K562 (cell line): ENCODE data around the gene HEATR1. TPM values are rescaled to one million over a fixed set of nuclear protein-coding genes. Genes with fewer than 3 reads are reported as not detected.

Experiments
- ATAC-seq: fragments of 200-7000 bp; cut with Tn5 transposase; 3 replicates; pipeline ENCODE4 v1.9.1; 2020; ENCODE audit warnings: moderate library complexity
- BruUV-seq: library from RNA; stranded (reverse); fragments of 400-500 nt; replicated peaks from 2 replicates; lab custom pipeline; 2021; lab: Mats Ljungman, UMichigan
- CTCF ChIA-PET: fragments of 300-600 bp; formaldehyde crosslinking; extraction: SDS; loops from one replicate; lab custom pipeline; 2021; ENCODE audit warnings: low intra/inter-chr PET ratio; lab: Yijun Ruan, JAX
- POLR2A ChIA-PET: fragments of 300-600, 350-650 bp; sonication (Branson Sonifier 250); formaldehyde crosslinking; extraction: SDS; loops from one replicate; lab custom pipeline; 2021; ENCODE audit warnings: antibody characterized with exemption, inconsistent platforms; lab: Yijun Ruan, JAX
- DNase-seq, 4 experiments: peaks; one replicate each; pipeline versions ENCODE4 v3.0.0 to v3.0.0-alpha.2; 2011 to 2018; ENCODE audit warnings: low spot score in 3 of 4, mixed read lengths in 3 of 4; ENCODE audit errors: extremely low read depth in 1 of 4
- FAIRE-seq: peaks from 2 replicates; lab custom pipeline; 2011; peaks lifted over from hg19 to GRCh38; lab: Jason Lieb, UNC
- H2AFZ ChIP-seq: 2 replicates; pipeline ENCODE4 v1.6.0; 2011; ENCODE audit warnings: low read depth, low read length, control low read depth, inconsistent platforms
- H3K27ac ChIP-seq: fragments of 200-600 bp; 3 replicates; pipeline ENCODE4 v1.8.0; 2011; ENCODE audit warnings: low read depth, mild to moderate bottlenecking, control low read depth, inconsistent platforms, low read length, moderate library complexity, mixed read lengths; ENCODE audit errors: extremely low read depth
- H3K27me3 ChIP-seq, 2 experiments: fragments of 300-600 bp in 1 of 2; 2 replicates in 1 of 2; 3 replicates in 1 of 2; pipeline versions ENCODE4 v1.6.0 to v1.8.0; 2011; ENCODE audit warnings: inconsistent platforms in 2 of 2, low read length in 2 of 2, mild to moderate bottlenecking in 1 of 2, mixed read lengths in 1 of 2, moderate library complexity in 1 of 2; ENCODE audit not compliant: control insufficient read depth in 2 of 2, insufficient read depth in 2 of 2
- H3K36me3 ChIP-seq: fragments of 300-600 bp; 3 replicates; pipeline ENCODE4 v1.8.0; 2011; ENCODE audit warnings: mild to moderate bottlenecking, low read length, inconsistent platforms; ENCODE audit not compliant: control insufficient read depth, insufficient read depth
- H3K4me1 ChIP-seq, 2 experiments: fragments of 200-600 bp in 1 of 2; replicated peaks in 1 of 2; 2 replicates in 1 of 2; 3 replicates in 1 of 2; pipeline versions ENCODE4 v1.5.1 to v1.8.0; 2011; ENCODE audit warnings: inconsistent platforms in 2 of 2, low read length in 2 of 2, mild to moderate bottlenecking in 1 of 2, mixed read lengths in 1 of 2, moderate library complexity in 1 of 2; ENCODE audit not compliant: control insufficient read depth in 2 of 2, insufficient read depth in 2 of 2
- H3K4me2 ChIP-seq: 2 replicates; pipeline ENCODE4 v1.6.1; 2011; ENCODE audit warnings: low read length, control low read depth, inconsistent platforms, mixed read lengths; ENCODE audit not compliant: insufficient read depth
- H3K4me3 ChIP-seq: fragments of 200-600 bp; sonication (generic), shearing (Covaris generic); 2 replicates; pipeline ENCODE4 v1.5.1; 2016; ENCODE audit warnings: control low read depth, inconsistent platforms
- H3K79me2 ChIP-seq: fragments of 200-600 bp; 3 replicates; pipeline ENCODE4 v1.8.0; 2011; ENCODE audit warnings: low read length, inconsistent platforms; ENCODE audit not compliant: control insufficient read depth, insufficient read depth
- H3K9ac ChIP-seq, 2 experiments: 2 replicates each; pipeline versions ENCODE4 v1.6.0 to v1.6.1; 2011; ENCODE audit warnings: low read depth in 2 of 2, low read length in 2 of 2, control low read depth in 1 of 2, inconsistent platforms in 1 of 2, mild to moderate bottlenecking in 1 of 2, mixed read lengths in 1 of 2; ENCODE audit not compliant: insufficient read depth in 1 of 2
- H3K9me1 ChIP-seq: one replicate; pipeline ENCODE4 v1.6.0; 2011; ENCODE audit warnings: inconsistent platforms, mild to moderate bottlenecking, low read length, moderate library complexity; ENCODE audit not compliant: control insufficient read depth, insufficient read depth
- H3K9me3 ChIP-seq: replicated peaks from 2 replicates; pipeline ENCODE4 v1.5.1; 2011; ENCODE audit warnings: low read depth, low read length, inconsistent platforms; ENCODE audit not compliant: control insufficient read depth, insufficient read depth
- H4K20me1 ChIP-seq: replicated peaks from 2 replicates; pipeline ENCODE4 v1.6.1; 2011; ENCODE audit warnings: low read length, inconsistent platforms, mixed read lengths; ENCODE audit not compliant: control insufficient read depth, insufficient read depth
- KLF10 ChIP-seq: fragments of 250-450 bp; sonication (Bioruptor Pico); IDR thresholded peaks from 2 replicates; pipeline ENCODE4 v1.6.1; 2021; ENCODE audit warnings: matching md5 sums
- KLF6 ChIP-seq: fragments of 250-450 bp; sonication (Bioruptor Pico); IDR thresholded peaks from 2 replicates; pipeline ENCODE4 v1.4.0; 2020; ENCODE audit warnings: mild to moderate bottlenecking, moderate library complexity, borderline replicate concordance
- SIRT6 ChIP-seq: IDR thresholded peaks from one replicate; pipeline ENCODE4 v1.6.1; 2012; ENCODE audit warnings: low read depth, mild to moderate bottlenecking, control low read depth, inconsistent platforms, low read length, moderate library complexity
- YY1 ChIP-seq, 3 experiments: IDR thresholded peaks; 2 replicates each; pipeline ENCODE4 v1.6.1; 2011; ENCODE audit warnings: low read length in 2 of 3, mild to moderate bottlenecking in 2 of 3, moderate library complexity in 2 of 3, borderline replicate concordance in 1 of 3, control low read depth in 1 of 3, low read depth in 1 of 3; ENCODE audit not compliant: insufficient read depth in 3 of 3, insufficient replicate concordance in 2 of 3, control insufficient read depth in 1 of 3, insufficient read length in 1 of 3; ENCODE audit errors: extremely low read depth in 1 of 3
- ZKSCAN3 ChIP-seq: fragments of 250-450 bp; sonication (Bioruptor Pico); IDR thresholded peaks from 2 replicates; pipeline ENCODE4 v1.4.0; 2020
- ZNF507 ChIP-seq: conservative IDR thresholded peaks from 2 replicates; pipeline ENCODE4 v1.6.1; 2017; ENCODE audit warnings: missing genetic modification characterization, missing compliant biosample characterization
- ZNF589 ChIP-seq: fragments of 200-800 bp; sonication (Bioruptor generic); IDR thresholded peaks from 2 replicates; pipeline ENCODE4 v1.6.1; 2016; ENCODE audit warnings: low read depth, missing genetic modification characterization, missing compliant biosample characterization
- WGBS: fragments of 100-300 bp; shearing (Covaris generic); methylation state at CpG from one replicate; pipeline ENCODE4 v1.1.6; 2016; ENCODE audit warnings: low coverage, mixed read lengths; ENCODE audit not compliant: insufficient coverage; ENCODE audit errors: missing lambda C conversion rate; 5-methylcytosine and 5-hydroxymethylcytosine counted together
- in situ Hi-C: fragments of 300-500 bp; cut with MboI; formaldehyde crosslinking; loops from 4 replicates; pipeline ENCODE4 v1.15.0; 2018; ENCODE audit warnings: inconsistent platforms, mixed read lengths
- intact Hi-C: fragments of 100-400 bp; cut with micrococcal nuclease; formaldehyde crosslinking; loops from 2 replicates; pipeline ENCODE4 v1.14.2; 2022
- polyA plus RNA-seq, 8 experiments: library from polyadenylated mRNA; depleted of rRNA in 4 of 8; stranded (reverse) in 5 of 8; unstranded in 3 of 8; fragments of >200 nt; fragmentation: Nextera tagmentation in 2 of 8; fragmentation: Illumina TruSeq in 1 of 8; extraction: Ambion mirVana in 2 of 8; extraction: Trizol in 1 of 8; gene quantifications; 2 replicates each; pipeline versions ENCODE4 v1.2.1 to v1.2.3, GENCODE V29; 2011 to 2014; ENCODE audit warnings: inconsistent platforms in 1 of 8, missing spikeins in 1 of 8
- total RNA-seq, 7 experiments: library from RNA; depleted of rRNA in 6 of 7; stranded (reverse); fragments of >200 nt in 6 of 7; fragmentation: Illumina TruSeq in 2 of 7; extraction: Trizol in 2 of 7; gene quantifications; 2 replicates each; pipeline versions ENCODE4 v1.2.1 to v1.2.3, GENCODE V29; 2011 to 2021; ENCODE audit warnings: low replicate concordance in 1 of 7

The HEATR1 gene
- total and polyA plus RNA-seq, 9 of the 15 experiments (the other 6 are each of a cell fraction or from before 2014, with no cell fraction given), result 28.3 to 108 (median 50.9) TPM

DNA sequence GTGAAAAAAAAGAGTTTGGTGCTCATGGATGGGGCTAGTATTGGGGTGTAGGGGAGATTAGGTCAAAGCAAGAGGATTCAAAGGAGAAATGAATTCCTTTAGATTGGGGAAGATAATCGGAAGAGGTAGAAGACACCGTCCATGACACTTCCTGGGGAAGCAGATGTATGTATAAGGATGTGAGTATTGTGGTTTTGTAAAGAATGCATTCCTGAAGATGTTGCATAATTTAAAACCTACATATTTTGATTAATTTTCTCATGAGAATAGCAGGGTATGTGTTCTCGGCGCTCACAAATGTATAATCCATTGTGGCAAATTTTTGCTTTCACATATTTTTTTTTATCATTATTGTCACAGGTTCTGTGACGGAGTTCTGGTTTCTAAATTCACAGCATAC lies 86.0 kb downstream of the HEATR1 start:
- Histone ChIP-seq H2AFZ (no peak overlapping the region), H3K9me1 (no peaks in the 10 kb centered on the region), H3K4me3 (no peak overlapping the region), H3K4me1 (peaks cover 3 to 6% of the 10 kb centered on the region in 2 experiments; a peak in 4 of 5 replicates), H3K79me2 (no peaks in the 10 kb centered on the region), H3K9me3 (no peaks in the 10 kb centered on the region), H3K4me2 (no peak overlapping the region), H4K20me1 (no peaks in the 10 kb centered on the region), H3K9ac (no peak overlapping the region), H3K27me3 (no peaks in the 10 kb centered on the region), H3K36me3 (no peaks in the 10 kb centered on the region), H3K27ac (no peak overlapping the region)
- no peak for FAIRE-seq
- POLR2A ChIA-PET, result no interaction called here
- intact Hi-C loops (loop anchor here (10.0 kb wide), 1 partner anchor 866 kb away; no protein-coding TSS in a partner anchor), in situ Hi-C loops (no loop called here)
- ATAC-seq, result no peak
- BruUV-seq, result no TSS peak
- WGBS, result 42% methylated on average over 5 of the region's 5 CpGs
- TF ChIP-seq KLF10 (CRISPR knock-in tag) (no peak), KLF6 (CRISPR knock-in tag) (no peak), ZNF589 (no peak), ZNF507 (tag) (no peak), YY1 (IDR thresholded peaks at IDR 0.05; ENCODE audit: borderline replicate concordance in 1 of 3, control insufficient read depth in 1 of 3, extremely low read depth in 1 of 3, insufficient read depth in 3 of 3, insufficient read length in 1 of 3, insufficient replicate concordance in 2 of 3, low read depth in 1 of 3, low read length in 2 of 3) (no peak), ZKSCAN3 (CRISPR knock-in tag) (no peak), SIRT6 (no peak)
- no peak for DNase-seq
- CTCF ChIA-PET, result no interaction called here
